Liver (tissue), 9 donors: ENCODE data around the gene PKP3. TPM values are rescaled to one million over a fixed set of nuclear protein-coding genes. Genes with fewer than 3 reads are reported as not detected.
"Not testable (repeated sequence)": the region's sequence is repeated elsewhere in the genome, so short reads cannot be mapped to it uniquely, and the experiment has no call there.

Source experiments
- DNase-seq: peaks from one replicate; pipeline ENCODE4 v3.0.0-alpha.2; 2017; ENCODE audit warnings: low spot score
- H3K27ac ChIP-seq, 2 donors: one replicate each; pipeline ENCODE4 v1.7.0; 2013; ENCODE audit warnings: inconsistent platforms in 2 of 2, low read length in 2 of 2, control low read depth in 1 of 2, low read depth in 1 of 2, mild to moderate bottlenecking in 1 of 2
- H3K27me3 ChIP-seq, 4 donors: one replicate each; pipeline versions ENCODE4 v1.6.1 to v1.7.0; 2013; ENCODE audit warnings: low read length in 3 of 4, inconsistent platforms in 1 of 4, mild to moderate bottlenecking in 1 of 4, moderate library complexity in 1 of 4; ENCODE audit not compliant: control insufficient read depth in 4 of 4, insufficient read depth in 4 of 4
- H3K36me3 ChIP-seq, 4 donors: one replicate each; pipeline versions ENCODE4 v1.6.1 to v1.7.0; 2013; ENCODE audit warnings: low read length in 3 of 4, mild to moderate bottlenecking in 3 of 4, low read depth in 1 of 4, moderate library complexity in 1 of 4; ENCODE audit not compliant: control insufficient read depth in 4 of 4, insufficient read depth in 3 of 4
- H3K4me1 ChIP-seq, 4 donors: one replicate each; pipeline versions ENCODE4 v1.6.1 to v1.7.0; 2013; ENCODE audit warnings: low read length in 3 of 4, mild to moderate bottlenecking in 3 of 4, moderate library complexity in 1 of 4; ENCODE audit not compliant: control insufficient read depth in 4 of 4, insufficient read depth in 4 of 4
- H3K4me3 ChIP-seq, 3 donors: one replicate each; pipeline versions ENCODE4 v1.6.1 to v1.7.0; 2013; ENCODE audit warnings: low read length in 3 of 3, control low read depth in 1 of 3, low read depth in 1 of 3, mild to moderate bottlenecking in 1 of 3
- H3K9ac ChIP-seq, 2 donors: one replicate each; pipeline ENCODE4 v1.7.0; 2013; ENCODE audit warnings: low read length in 2 of 2, mild to moderate bottlenecking in 2 of 2, moderate library complexity in 2 of 2, control low read depth in 1 of 2, low read depth in 1 of 2
- H3K9me3 ChIP-seq, 4 donors: one replicate each; pipeline versions ENCODE4 v1.6.1 to v1.7.0; 2013; ENCODE audit warnings: low read length in 3 of 4; ENCODE audit not compliant: control insufficient read depth in 4 of 4
- EGR1 ChIP-seq, 2 donors: IDR thresholded peaks; 2 replicates each; pipeline ENCODE4 v1.6.1; 2016 to 2018; ENCODE audit warnings: antibody characterized with exemption in 2 of 2, low read depth in 2 of 2
- FOXA1 ChIP-seq: IDR thresholded peaks from 2 replicates; pipeline ENCODE4 v1.6.1; 2016; ENCODE audit warnings: antibody characterized with exemption
- FOXA2 ChIP-seq: IDR thresholded peaks from 2 replicates; pipeline ENCODE4 v1.6.1; 2016; ENCODE audit warnings: antibody characterized with exemption
- GABPA ChIP-seq, 2 donors: IDR thresholded peaks in 1 of 2; conservative IDR thresholded peaks in 1 of 2; 2 replicates each; pipeline ENCODE4 v1.6.1; 2016; ENCODE audit warnings: antibody characterized with exemption in 2 of 2, mild to moderate bottlenecking in 1 of 2, moderate library complexity in 1 of 2
- HNF4A ChIP-seq, 2 donors: conservative IDR thresholded peaks; 2 replicates each; pipeline ENCODE4 v1.6.1; 2016; ENCODE audit warnings: antibody characterized with exemption in 2 of 2, mild to moderate bottlenecking in 2 of 2
- HNF4G ChIP-seq: IDR thresholded peaks from 2 replicates; pipeline ENCODE4 v1.6.1; 2016; ENCODE audit warnings: antibody characterized with exemption
- JUND ChIP-seq, 2 donors: IDR thresholded peaks; 2 replicates each; pipeline ENCODE4 v1.6.1; 2016; ENCODE audit warnings: antibody characterized with exemption in 2 of 2
- NR2F2 ChIP-seq: IDR thresholded peaks from 2 replicates; pipeline ENCODE4 v1.6.1; 2016; ENCODE audit warnings: antibody characterized with exemption
- RAD21 ChIP-seq, 2 donors: IDR thresholded peaks; 2 replicates each; pipeline ENCODE4 v1.6.1; 2016; ENCODE audit warnings: antibody characterized with exemption in 2 of 2, mild to moderate bottlenecking in 2 of 2
- RXRA ChIP-seq, 2 donors: IDR thresholded peaks; 2 replicates each; pipeline ENCODE4 v1.6.1; 2017 to 2018; ENCODE audit warnings: antibody characterized with exemption in 2 of 2, mild to moderate bottlenecking in 1 of 2
- SP1 ChIP-seq: IDR thresholded peaks from 2 replicates; pipeline ENCODE4 v1.6.1; 2018; ENCODE audit warnings: antibody characterized with exemption, mild to moderate bottlenecking
- TAF1 ChIP-seq: conservative IDR thresholded peaks from 2 replicates; pipeline ENCODE4 v1.6.1; 2016; ENCODE audit warnings: antibody characterized with exemption, mild to moderate bottlenecking
- YY1 ChIP-seq: IDR thresholded peaks from 2 replicates; pipeline ENCODE4 v1.6.1; 2016; ENCODE audit warnings: antibody characterized with exemption, mild to moderate bottlenecking
- WGBS: extraction: QIAGEN DNeasy Blood & Tissue Kit; methylation state at CpG from one replicate; pipeline ENCODE4 v1.1.7; 2013; 5-methylcytosine and 5-hydroxymethylcytosine counted together
- polyA plus RNA-seq, 2 donors: library from polyadenylated mRNA; stranded (reverse) in 1 of 2; unstranded in 1 of 2; fragments of 200-250 nt in 1 of 2; fragments of >200 nt in 1 of 2; fragmentation: Nextera tagmentation in 1 of 2; extraction: Ambion mirVana in 1 of 2; gene quantifications; one replicate each; pipeline versions ENCODE4 v1.2.1 to v1.2.3, GENCODE V29; 2013 to 2015
- total RNA-seq, 2 donors: library from RNA; depleted of rRNA; stranded (reverse); fragments of >200 nt; gene quantifications; one replicate each; pipeline ENCODE4 v1.2.3, GENCODE V29; 2014
- TF ChIP-seq, protein P1 (sequence below): IDR thresholded peaks from 2 replicates; pipeline ENCODE4 v1.6.1; 2016; ENCODE audit warnings: antibody characterized with exemption
- TF ChIP-seq, protein P2 (sequence below): IDR thresholded peaks from 2 replicates; pipeline ENCODE4 v1.6.1; 2016; ENCODE audit warnings: antibody characterized with exemption, mild to moderate bottlenecking
- TF ChIP-seq, protein P3 (sequence below): fragments of 150-350 bp; IDR thresholded peaks from 2 replicates; pipeline ENCODE4 v1.5.1; 2017; ENCODE audit warnings: improper control_type of control experiment, low read depth, low read length; ENCODE audit not compliant: missing input control
- TF ChIP-seq, protein P4 (sequence below): IDR thresholded peaks from 2 replicates; pipeline ENCODE4 v1.6.1; 2016; ENCODE audit warnings: antibody characterized with exemption
- TF ChIP-seq, protein P5 (sequence below): IDR thresholded peaks from 2 replicates; pipeline ENCODE4 v1.6.1; 2016; ENCODE audit warnings: antibody characterized with exemption
- donor health status: healthy.
- donor health status: healthy.
- donor health status: healthy.
- donor health status: healthy.
- donor health status: healthy.

Gene PKP3
- total and polyA plus RNA-seq, 4 donors, result 0.08 to 0.37 (median 0.25) TPM; not detected in 1

DNA sequence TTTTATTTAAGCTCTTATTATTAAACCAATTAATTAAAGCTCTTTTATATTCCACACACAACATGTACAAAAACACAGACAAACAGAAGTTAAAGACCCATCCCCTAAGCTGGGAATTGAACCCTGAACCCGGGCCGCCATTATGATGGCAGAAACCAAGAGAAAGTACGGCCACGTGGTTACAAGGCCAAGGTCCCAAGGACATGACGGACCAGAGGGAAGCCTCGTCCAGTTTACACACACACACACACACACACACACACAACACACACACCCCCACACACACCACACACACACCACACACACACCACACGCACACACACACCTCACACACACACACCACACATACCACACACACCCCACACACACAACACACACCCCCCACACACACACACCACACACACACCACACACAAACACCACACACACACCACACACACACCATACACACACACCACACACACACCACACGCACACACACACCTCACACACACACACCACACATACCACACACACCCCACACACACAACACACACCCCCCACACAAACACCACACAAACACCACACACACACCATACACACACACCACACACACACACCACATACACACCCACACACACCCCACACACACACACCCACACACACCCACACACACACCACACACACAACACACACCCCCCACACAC lies 44.6 kb upstream of the PKP3 start:
- H3K27me3 ChIP-seq, H3K9ac ChIP-seq, H3K27ac ChIP-seq, DNase-seq, H3K36me3 ChIP-seq, H3K9me3 ChIP-seq, H3K4me3 ChIP-seq: not testable (repeated sequence)
- H3K4me1 ChIP-seq, result peaks cover 3 to 16% (median 9%) of the 10 kb centered on the region in 4 donors
- 70% methylated on average over 8 of the region's 8 CpGs for WGBS

DNA sequence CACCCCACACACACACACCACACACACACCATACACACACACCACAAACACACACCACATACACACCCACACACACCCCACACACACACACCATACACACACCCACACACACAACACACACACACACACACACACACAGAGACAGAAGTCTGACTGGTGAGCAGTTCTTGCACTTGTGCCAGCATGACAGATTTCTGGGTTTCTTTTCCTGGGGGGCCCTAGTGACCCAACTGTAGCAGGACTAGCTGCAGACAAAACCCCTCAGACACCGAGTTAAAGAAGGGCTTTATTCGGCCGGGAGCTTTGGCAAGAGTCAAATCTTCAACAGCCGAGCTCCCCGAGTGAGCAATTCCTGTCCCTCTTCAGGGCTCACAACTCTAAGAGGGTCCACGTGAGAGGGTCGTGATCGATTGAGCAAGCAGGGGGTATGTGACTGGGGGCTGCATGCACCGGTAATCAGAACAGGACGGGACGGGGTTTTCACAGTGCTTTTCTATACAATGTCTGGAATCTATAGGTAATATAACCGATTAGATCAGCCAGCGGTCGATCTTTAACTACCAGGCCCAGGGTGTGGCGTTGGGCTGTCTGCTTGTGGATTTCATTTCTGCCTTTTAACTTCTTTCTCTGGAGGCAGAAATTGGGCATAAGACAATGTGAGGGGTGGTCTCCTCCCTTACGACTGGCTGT lies 43.8 kb upstream of the PKP3 start:
- not testable (repeated sequence) for H3K27me3 ChIP-seq, H3K9me3 ChIP-seq, H3K9ac ChIP-seq, DNase-seq, H3K36me3 ChIP-seq, H3K4me3 ChIP-seq, H3K27ac ChIP-seq
- 77% methylated on average over 16 of the region's 16 CpGs for WGBS
- H3K4me1 ChIP-seq, result peaks cover 3 to 16% (median 9%) of the 10 kb centered on the region in 4 donors

DNA sequence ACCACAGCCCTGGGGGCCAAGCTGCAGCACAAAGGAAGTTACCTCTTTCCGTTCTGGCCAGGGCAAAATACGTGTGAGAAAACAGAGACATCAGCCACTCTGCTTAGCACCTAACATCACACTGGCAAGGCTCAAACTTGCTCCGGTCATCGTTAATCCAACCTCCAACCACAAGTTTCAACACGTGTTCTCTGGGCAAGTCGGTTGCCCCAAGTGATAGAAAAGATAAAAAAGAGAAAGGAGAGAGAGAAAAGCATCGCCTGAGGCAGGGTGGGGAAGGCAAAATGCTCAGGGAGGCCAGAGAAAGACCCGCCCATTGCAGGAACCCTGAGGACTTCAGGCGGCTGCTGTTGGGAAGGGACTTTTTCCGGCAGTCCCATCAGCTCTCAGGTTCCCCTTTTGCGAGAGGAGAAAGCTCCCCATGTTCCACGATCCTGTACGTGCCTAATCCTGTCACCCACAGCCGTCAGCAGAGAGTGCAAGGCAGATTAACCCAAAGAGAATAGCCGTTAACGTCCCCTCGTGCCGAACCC lies 43.2 kb upstream of the PKP3 start:
- H3K9me3 ChIP-seq, result no peaks in the 10 kb centered on the region
- WGBS, result 84% methylated on average over 18 of the region's 18 CpGs
- H3K9ac ChIP-seq, result no peak overlapping the region
- no peak for DNase-seq
- H3K27me3 ChIP-seq, result no peaks in the 10 kb centered on the region
- H3K4me1 ChIP-seq, result peaks cover 5 to 19% (median 11%) of the 10 kb centered on the region in 4 donors
- TF ChIP-seq, protein P1, sequence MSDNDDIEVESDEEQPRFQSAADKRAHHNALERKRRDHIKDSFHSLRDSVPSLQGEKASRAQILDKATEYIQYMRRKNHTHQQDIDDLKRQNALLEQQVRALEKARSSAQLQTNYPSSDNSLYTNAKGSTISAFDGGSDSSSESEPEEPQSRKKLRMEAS, result no peak
- no peak for TF ChIP-seq JUND (IDR thresholded peaks at IDR 0.05)
- TF ChIP-seq, protein P2, sequence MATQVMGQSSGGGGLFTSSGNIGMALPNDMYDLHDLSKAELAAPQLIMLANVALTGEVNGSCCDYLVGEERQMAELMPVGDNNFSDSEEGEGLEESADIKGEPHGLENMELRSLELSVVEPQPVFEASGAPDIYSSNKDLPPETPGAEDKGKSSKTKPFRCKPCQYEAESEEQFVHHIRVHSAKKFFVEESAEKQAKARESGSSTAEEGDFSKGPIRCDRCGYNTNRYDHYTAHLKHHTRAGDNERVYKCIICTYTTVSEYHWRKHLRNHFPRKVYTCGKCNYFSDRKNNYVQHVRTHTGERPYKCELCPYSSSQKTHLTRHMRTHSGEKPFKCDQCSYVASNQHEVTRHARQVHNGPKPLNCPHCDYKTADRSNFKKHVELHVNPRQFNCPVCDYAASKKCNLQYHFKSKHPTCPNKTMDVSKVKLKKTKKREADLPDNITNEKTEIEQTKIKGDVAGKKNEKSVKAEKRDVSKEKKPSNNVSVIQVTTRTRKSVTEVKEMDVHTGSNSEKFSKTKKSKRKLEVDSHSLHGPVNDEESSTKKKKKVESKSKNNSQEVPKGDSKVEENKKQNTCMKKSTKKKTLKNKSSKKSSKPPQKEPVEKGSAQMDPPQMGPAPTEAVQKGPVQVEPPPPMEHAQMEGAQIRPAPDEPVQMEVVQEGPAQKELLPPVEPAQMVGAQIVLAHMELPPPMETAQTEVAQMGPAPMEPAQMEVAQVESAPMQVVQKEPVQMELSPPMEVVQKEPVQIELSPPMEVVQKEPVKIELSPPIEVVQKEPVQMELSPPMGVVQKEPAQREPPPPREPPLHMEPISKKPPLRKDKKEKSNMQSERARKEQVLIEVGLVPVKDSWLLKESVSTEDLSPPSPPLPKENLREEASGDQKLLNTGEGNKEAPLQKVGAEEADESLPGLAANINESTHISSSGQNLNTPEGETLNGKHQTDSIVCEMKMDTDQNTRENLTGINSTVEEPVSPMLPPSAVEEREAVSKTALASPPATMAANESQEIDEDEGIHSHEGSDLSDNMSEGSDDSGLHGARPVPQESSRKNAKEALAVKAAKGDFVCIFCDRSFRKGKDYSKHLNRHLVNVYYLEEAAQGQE, result no peak
- TF ChIP-seq, protein P3, sequence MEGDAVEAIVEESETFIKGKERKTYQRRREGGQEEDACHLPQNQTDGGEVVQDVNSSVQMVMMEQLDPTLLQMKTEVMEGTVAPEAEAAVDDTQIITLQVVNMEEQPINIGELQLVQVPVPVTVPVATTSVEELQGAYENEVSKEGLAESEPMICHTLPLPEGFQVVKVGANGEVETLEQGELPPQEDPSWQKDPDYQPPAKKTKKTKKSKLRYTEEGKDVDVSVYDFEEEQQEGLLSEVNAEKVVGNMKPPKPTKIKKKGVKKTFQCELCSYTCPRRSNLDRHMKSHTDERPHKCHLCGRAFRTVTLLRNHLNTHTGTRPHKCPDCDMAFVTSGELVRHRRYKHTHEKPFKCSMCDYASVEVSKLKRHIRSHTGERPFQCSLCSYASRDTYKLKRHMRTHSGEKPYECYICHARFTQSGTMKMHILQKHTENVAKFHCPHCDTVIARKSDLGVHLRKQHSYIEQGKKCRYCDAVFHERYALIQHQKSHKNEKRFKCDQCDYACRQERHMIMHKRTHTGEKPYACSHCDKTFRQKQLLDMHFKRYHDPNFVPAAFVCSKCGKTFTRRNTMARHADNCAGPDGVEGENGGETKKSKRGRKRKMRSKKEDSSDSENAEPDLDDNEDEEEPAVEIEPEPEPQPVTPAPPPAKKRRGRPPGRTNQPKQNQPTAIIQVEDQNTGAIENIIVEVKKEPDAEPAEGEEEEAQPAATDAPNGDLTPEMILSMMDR, result no peak
- TF ChIP-seq FOXA2, result no peak
- no peak for TF ChIP-seq SP1
- TF ChIP-seq, protein P4, sequence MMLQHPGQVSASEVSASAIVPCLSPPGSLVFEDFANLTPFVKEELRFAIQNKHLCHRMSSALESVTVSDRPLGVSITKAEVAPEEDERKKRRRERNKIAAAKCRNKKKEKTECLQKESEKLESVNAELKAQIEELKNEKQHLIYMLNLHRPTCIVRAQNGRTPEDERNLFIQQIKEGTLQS, result no peak
- TF ChIP-seq, protein P5, sequence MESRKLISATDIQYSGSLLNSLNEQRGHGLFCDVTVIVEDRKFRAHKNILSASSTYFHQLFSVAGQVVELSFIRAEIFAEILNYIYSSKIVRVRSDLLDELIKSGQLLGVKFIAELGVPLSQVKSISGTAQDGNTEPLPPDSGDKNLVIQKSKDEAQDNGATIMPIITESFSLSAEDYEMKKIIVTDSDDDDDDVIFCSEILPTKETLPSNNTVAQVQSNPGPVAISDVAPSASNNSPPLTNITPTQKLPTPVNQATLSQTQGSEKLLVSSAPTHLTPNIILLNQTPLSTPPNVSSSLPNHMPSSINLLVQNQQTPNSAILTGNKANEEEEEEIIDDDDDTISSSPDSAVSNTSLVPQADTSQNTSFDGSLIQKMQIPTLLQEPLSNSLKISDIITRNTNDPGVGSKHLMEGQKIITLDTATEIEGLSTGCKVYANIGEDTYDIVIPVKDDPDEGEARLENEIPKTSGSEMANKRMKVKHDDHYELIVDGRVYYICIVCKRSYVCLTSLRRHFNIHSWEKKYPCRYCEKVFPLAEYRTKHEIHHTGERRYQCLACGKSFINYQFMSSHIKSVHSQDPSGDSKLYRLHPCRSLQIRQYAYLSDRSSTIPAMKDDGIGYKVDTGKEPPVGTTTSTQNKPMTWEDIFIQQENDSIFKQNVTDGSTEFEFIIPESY, result no peak
- no peak for TF ChIP-seq EGR1 (IDR thresholded peaks at IDR 0.05; ENCODE audit: low read depth in 2 of 2)
- no peak for TF ChIP-seq HNF4G
- no peak for TF ChIP-seq NR2F2
- no peak for TF ChIP-seq RAD21 (IDR thresholded peaks at IDR 0.05)
- TF ChIP-seq YY1, result no peak
- TF ChIP-seq FOXA1, result no peak
- TF ChIP-seq HNF4A (conservative IDR thresholded peaks at IDR 0.05), result no peak
- no peak for TF ChIP-seq TAF1
- no peak for TF ChIP-seq GABPA (IDR thresholded peaks at IDR 0.05 in 1 of 2, conservative IDR thresholded peaks at IDR 0.05 in 1 of 2)
- TF ChIP-seq RXRA (IDR thresholded peaks at IDR 0.05), result no peak
- H3K27ac ChIP-seq, result no peak overlapping the region
- H3K4me3 ChIP-seq, result no peak overlapping the region
- no peaks in the 10 kb centered on the region for H3K36me3 ChIP-seq
